WERI-Rb-1 (cell line): ENCODE measurements around the gene GAB1.

Source experiments
- DNase-seq: peaks from one replicate; pipeline ENCODE4 v3.0.0-alpha.2; 2020
- H3K27ac ChIP-seq: fragments of 250-450 bp; sonication (Bioruptor Pico); 2 replicates; pipeline ENCODE4 v1.5.1; 2020; ENCODE audit warnings: mild to moderate bottlenecking, moderate library complexity
- H3K27me3 ChIP-seq: fragments of 250-450 bp; sonication (Bioruptor Pico); 2 replicates; pipeline ENCODE4 v1.5.1; 2021; ENCODE audit warnings: mild to moderate bottlenecking, low read depth, moderate library complexity; ENCODE audit not compliant: insufficient read depth, severe bottlenecking
- H3K36me3 ChIP-seq: fragments of 250-450 bp; sonication (Bioruptor Pico); 2 replicates; pipeline ENCODE4 v1.5.1; 2020; ENCODE audit warnings: mild to moderate bottlenecking, moderate library complexity
- H3K4me3 ChIP-seq: 2 replicates; pipeline ENCODE4 v1.5.1; 2011; ENCODE audit warnings: low read depth, mild to moderate bottlenecking, control low read depth, low read length
- H3K9me3 ChIP-seq: fragments of 250-450 bp; sonication (Bioruptor Pico); 2 replicates; pipeline ENCODE4 v1.5.1; 2021; ENCODE audit warnings: mild to moderate bottlenecking, moderate library complexity; ENCODE audit not compliant: severe bottlenecking
- CTCF ChIP-seq: IDR thresholded peaks from 2 replicates; pipeline ENCODE4 v1.5.1; 2011; ENCODE audit warnings: low read depth, mild to moderate bottlenecking, control low read depth, inconsistent platforms, low read length

Gene GAB1

GRCh38 chr4:143326735-143327134 is 9.9 kb upstream of the GAB1 start:
- H3K27me3 ChIP-seq = no peaks in the 10 kb centered on the region
- H3K27ac ChIP-seq = no peak overlapping the region
- no peaks in the 10 kb centered on the region for H3K9me3 ChIP-seq
- no peak for DNase-seq
- no peaks in the 10 kb centered on the region for H3K36me3 ChIP-seq
- TF ChIP-seq CTCF = no peak
- H3K4me3 ChIP-seq = no peak overlapping the region

- no peaks in the 10 kb centered on the region for H3K27me3 ChIP-seq
- no peak overlapping the region for H3K4me3 ChIP-seq
- no peaks in the 10 kb centered on the region for H3K9me3 ChIP-seq
- no peak overlapping the region for H3K27ac ChIP-seq
- H3K36me3 ChIP-seq = no peaks in the 10 kb centered on the region
- DNase-seq = no peak
- TF ChIP-seq CTCF = no peak
Observed at GRCh38 chr4:143329985-143330384, 6.7 kb upstream of the GAB1 start.

- no peak for TF ChIP-seq CTCF
- H3K36me3 ChIP-seq = peaks cover 6% of the 10 kb centered on the region; the same call in 1 of the 2 replicates
Observed at GRCh38 chr4:143335979-143336780, 496 bp upstream of the GAB1 start.

GRCh38 chr4:143337600-143338287 is 1.1 kb downstream of the GAB1 start:
- Histone ChIP-seq H3K27ac (no peak overlapping the region), H3K36me3 (peaks cover 6% of the 10 kb centered on the region; the same call in 1 of the 2 replicates), H3K27me3 (no peaks in the 10 kb centered on the region), H3K4me3 (peak overlapping the region; percentile 89), H3K9me3 (no peaks in the 10 kb centered on the region)
- TF ChIP-seq CTCF = no peak
- DNase-seq = no peak

More at GRCh38 chr4:143335979-143336780, 496 bp upstream of the GAB1 start:
- Histone ChIP-seq H3K9me3 (no peaks in the 10 kb centered on the region), H3K27ac (peak overlapping the region; percentile 90), H3K27me3 (no peaks in the 10 kb centered on the region), H3K4me3 (peak overlapping the region; percentile 89)
- peak; percentile 95 for DNase-seq

GRCh38 chr4:143338313-143338712 is 1.6 kb downstream of the GAB1 start:
- H3K4me3 ChIP-seq = no peak overlapping the region

More at GRCh38 chr4:143338313-143338712, 1.6 kb downstream of the GAB1 start:
- no peak overlapping the region for H3K27ac ChIP-seq
- no peaks in the 10 kb centered on the region for H3K9me3 ChIP-seq
- TF ChIP-seq CTCF = no peak
- H3K36me3 ChIP-seq = peaks cover 6% of the 10 kb centered on the region; the same call in 1 of the 2 replicates
- no peak for DNase-seq
- no peaks in the 10 kb centered on the region for H3K27me3 ChIP-seq
